Fibroblast of skin of right quadriceps (primary cell): Measurements from ENCODE around the gene FAM170B.

Source experiments
- DNase-seq: peaks from one replicate; pipeline ENCODE4 v3.0.0-alpha.2; 2013

Gene FAM170B

DNA sequence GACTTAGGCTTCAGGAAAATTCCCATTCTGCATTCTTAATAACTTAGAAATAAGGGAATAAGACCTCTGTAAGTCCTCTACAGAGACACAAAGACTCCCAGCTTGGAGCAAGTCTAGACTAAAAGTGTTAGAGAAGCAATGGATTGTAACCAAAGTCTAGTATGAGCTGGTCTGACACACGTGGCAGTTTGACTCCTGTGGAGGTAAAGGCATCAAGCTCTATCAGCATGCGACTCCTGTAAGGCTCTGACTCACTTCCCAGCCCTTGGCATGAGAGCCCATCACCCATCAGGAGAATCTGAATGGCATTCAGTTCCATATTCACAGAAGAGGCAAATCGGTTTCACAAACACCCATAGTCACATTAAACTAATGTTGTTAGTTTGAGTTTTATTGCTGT, 14.1 kb downstream of the FAM170B start:
- peak; percentile 52 for DNase-seq

DNA sequence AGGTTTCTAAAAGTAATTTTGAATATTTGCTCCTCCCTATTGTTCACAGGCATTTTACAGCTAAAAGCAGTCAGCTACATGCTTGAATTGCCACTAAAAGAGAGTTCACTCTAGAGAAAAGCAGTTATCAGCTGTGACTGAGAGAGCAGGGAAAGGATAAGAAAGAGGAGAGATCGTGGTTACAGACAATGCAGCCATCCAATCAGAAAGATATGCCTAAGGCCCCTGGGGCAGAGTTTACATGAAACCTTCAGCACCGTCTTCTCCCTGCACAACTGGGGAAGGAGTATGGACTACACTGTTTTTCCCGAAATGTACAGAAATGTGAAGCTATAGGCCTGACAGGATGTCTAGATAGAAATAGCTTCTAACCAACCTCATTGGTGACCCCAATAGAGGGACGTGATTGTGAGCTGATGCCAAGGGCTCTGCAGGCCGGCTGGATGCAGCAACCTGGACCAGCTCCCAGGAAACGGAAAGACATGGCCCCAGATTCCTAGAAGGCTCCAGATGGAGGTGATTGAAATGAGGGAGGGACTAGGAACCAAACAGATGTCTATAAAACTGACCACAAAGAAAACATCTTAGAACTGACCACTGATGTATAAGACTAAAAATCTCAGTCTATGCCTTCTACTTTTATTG, 15.3 kb downstream of the FAM170B start:
- no peak for DNase-seq

DNA sequence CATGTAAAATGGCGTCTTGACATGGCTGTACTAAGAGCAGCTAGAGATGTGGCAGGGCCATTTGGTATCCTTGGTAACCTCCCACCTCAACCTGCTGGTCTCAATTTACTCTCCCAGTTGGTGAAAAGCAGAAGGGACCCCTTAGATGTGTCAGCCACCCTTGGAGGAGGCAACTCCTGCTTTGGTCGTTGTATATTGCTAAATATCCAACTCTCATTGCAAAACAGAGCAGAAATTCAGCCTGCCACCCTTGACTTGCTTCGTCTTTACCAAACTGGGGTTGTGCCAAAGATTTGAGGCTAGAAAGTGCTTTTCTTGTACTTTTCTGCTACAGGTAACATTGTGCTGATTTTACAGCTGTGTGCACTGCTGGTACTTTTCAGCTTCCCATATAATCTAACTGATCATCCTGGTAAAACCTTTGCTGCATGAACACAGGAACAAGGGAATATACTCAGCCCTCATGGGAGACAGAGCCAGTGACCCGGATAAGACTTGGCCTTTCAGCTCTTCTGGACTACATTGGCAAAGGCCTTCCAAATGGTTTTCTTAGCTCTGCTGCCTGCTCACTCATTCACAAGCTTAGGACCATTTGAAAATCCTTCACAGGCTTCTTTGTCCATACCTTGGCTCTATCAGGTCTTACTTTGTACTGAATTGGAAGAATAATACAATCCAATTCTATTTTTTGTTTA, 16.3 kb downstream of the FAM170B start:
- no peak for DNase-seq

DNA sequence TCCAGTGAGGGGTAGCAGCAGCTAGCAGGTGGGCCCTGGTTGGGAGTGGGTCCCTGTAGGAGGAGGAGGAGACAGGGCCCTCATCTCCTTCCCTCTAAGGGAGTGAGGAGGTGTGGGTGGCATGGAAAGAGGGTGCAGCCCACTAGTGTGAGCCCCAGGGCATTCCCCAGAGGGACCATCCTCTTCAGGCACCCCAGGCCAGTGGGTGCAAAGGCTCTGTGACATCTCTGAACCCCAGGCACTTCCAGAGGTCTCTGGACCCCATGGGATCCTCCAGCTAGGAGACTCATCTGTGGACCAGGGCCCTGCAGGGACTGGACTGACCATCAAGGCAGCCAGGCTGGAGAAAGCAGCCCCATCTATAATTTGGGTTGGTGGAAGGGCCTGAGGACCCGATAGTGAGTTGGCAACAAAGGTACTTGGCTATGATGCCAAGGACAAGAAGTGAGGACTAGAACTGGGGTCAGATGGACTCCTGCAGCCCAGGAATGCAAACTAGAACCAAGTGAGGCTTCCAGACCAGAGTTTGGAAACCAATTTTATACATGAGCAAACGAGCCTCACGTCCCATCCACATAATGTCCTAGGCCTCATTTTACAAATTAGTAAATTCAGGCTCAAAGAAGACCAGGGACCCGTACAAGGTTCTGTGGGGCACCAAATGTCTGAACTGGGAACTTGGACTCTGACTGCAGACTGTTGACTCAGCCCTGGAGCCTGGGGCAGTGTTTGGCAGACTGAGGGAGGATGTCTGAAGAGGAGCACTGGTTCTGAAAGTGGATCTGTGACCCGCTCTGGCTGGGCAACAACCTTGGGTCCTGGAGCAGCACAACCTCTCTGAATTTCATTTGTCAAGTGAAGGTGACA, 17.1 kb downstream of the FAM170B start:
- DNase-seq: no peak

DNA sequence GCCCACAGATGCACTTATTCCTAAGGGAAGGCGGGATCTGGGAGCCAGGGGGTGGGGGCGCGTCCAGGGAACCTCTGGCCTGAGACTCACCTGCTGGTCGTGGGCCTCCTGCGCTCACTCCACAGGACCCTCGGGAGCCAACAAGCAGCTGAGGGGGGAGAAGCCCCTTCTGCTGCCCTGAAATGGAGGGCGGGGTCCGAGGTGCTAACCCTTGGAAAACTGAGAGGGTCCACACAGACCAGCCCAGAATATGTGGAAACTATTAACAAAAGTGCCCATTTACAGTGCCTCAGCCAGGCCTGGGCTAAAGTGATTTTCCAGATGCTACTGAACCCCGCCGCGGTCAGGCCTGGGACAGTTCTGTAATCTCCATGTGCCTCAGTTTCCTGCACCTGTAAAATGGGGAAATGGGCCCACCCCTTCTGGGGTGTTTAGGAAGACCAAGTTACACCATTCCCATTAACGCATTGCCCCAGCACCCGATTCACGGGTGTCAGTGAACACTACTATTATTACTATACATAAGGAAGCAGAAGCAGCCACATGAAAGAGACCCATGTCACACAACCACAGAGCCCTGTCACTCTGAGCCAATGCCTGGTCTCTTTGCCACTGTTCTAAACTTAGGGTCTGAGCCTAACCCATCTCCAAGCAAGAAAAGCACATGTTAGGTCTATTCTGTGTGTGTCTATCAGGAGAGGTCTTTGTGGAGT, 17.9 kb downstream of the FAM170B start:
- no peak for DNase-seq

DNA sequence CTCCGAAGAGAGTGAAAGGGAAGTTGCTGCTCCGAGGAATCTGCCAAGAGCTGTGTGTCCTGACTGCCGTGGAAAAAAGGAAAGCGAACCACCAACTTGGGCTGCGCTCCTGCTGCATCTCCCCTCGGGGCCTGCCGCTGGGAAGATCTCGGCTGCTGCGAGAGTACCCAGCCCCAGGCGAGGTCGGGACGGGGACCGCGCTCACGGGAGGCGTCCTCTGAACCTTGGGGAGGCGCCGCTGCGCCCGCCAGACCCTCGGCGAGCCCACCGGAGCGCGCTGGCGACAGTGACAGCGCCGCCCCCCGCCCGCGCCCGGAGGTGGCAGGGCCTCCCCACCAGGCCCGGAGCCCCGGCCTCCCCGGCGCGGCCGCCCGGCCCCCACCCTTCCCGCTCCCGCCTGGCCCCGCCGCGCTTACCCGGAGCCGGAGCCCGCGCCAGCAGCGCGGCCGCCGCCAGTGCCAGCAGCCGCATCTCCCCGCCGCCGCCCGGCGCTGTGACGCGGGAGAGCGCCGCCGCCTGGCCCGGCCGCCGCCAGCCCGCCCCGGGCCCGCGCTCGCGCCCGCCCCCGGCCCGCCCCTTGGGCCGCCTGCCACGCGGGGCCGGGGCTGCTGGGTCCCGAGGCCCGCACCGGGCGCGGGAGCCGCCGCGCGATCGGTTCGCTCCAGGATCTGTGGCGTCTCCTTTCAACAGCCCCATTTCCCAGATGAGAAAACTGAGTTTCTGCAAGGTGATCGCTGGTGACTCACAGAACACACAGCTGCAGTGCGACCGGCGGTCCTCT, 18.6 kb downstream of the FAM170B start, which contains the start of gene VSTM4:
Gene VSTM4 (minus strand): TSS at position 508 of the 781 bp plus-strand sequence. CDS start 37 bp downstream, at position 471.
- DNase-seq: peak; percentile 58

DNA sequence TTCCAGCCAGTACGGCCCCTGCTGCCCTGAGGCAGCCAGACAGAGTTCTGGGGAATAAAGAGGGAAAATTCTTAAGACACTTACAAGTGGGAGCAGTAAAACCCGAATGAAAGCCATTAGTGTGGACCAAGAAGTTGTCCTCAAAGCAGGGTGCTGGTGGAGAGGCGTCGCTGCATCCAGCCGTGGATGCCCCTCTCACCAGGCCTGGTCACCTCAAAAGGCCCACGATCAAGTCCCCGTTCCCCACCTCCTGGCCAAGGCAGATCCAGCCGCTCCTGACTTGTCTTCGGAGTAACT, 19.2 kb downstream of the FAM170B start:
- DNase-seq: no peak

DNA sequence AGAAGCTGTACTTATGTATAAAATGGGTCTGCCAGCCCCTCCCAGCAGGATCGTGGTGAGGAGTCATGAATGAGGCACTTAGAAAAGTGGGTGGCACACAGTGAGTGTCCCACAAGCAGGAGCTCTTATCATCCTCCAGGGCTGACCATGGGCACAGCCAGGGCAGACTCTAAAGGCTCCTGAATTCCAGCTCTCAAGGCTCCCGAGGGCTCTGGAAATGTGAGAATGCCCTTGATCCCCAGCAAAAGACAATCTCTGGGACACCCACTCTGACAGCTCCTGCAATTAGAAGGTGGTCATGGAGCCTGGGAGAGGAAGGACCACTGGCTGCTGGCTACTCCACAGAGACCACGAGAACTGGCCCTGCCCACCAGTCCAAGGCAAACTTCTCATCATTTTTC, 20.1 kb downstream of the FAM170B start:
- no peak for DNase-seq

DNA sequence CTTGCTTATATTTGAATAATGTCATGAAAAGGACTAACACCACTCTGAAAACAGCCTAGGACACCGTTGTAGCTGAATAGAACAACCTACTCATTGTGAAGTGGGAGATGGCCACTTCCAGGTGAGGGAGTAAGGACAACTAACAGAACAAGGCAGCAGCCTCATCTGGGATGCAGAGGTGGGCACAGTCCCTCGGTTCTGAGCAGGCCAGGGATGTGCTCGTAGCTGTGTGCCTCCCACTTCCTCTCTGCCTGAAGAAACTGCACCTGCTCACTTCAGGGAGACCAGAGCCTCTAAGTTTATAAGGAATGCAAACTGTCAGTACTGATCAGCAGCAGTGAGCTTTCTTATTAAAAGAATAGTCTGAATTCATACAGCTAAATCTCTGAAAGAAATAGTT, 21.0 kb downstream of the FAM170B start:
- DNase-seq: no peak

DNA sequence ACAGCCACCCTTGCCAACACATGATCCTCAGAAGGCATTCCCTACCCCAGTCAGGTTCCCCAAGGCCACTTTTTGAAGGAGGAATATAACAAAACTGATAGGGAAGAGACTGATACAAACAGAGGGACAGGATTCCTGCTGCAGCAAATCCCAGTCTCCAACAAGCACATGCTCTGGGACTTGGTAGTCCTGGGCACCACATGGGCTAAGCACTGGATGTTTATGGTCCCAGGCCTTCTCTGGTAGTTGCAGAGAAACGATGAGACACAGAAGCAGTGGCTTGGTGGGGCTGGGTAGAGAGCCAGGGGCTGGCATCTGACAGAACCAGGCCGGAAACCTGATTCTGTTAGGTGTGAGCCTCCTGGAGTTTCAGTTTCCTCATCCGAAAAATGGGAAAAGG, 21.7 kb downstream of the FAM170B start:
- no peak for DNase-seq

DNA sequence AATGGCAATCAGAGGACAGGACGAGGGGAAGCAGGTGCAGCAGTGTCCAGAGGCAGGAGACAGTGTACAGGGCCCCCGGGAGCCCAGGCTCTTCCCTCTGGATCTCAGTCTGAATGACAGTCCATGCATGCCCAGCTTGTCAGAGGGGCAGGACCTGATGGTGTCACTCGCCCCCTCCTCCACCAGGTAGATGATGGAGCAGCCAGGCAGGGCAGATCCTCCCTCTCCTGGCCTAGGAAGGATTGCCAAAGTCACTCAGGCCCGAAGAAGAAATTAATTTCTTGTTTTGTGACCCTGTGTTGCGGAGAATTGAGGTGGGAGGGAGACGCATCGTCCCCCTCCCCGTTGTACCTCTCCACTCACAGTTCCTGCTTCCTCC, 22.5 kb downstream of the FAM170B start:
- no peak for DNase-seq

DNA sequence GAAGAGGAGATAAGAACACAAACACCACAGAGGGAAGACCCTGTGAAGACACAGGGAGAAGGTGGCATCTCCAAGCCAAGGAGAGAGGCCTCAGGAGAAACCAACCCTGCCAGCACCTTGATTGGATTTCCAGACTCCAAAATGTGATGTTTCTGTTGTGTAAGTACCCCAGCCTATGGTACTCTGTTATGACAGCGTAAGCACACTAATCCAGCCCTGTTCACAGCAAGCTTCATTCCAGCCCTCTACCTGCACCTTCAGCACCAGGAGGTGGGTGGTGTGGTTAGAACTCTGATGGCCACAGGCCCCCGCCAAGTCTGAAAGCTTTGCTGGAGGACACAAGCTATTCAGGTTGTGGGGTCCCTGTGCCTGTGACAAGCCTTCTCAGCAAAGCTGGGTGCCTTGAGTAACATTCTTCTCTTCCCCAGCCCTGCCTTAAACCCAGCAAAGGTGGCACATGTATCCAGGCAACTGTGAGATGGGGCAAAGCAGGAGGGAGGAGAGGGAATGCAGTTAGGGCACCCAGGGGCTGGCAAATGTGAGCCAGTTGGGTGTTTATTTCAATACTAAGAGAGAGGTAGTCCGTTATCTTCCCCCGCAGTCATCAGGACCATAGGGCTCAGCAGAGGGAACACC, 23.0 kb downstream of the FAM170B start:
- no peak for DNase-seq

DNA sequence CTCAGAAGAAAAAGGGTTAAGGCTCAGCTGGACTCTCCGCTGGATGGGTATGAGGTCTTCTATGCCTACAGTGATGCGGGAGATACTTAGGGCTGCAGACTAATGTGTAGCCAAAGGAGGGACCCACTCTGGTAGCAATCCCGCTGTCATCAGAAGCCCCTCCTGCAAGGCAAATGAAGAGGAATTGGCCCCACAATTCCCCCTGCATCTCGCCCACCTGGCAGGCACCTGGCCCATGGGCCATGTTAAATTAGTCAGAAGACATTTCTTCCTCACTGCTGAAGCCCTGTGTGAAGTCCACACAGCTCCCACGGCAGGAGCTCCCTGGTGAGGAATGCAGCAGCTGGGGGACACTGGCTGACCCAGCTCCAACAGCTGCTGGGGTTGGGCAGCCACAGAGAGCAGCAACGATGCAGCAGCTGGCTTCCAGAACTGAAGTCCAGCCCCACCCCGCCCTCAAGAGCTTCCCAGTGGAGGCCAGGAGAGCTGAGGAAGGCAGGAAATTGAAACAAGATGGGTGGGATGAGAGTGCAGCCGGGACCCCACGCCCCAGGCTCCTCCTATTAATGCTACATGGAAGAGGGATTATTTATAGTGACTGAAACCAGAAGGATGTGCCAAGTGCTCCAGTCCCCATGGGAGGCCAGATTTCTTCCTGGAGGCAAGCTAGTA, 24.0 kb downstream of the FAM170B start:
- DNase-seq: peak; percentile 85

DNA sequence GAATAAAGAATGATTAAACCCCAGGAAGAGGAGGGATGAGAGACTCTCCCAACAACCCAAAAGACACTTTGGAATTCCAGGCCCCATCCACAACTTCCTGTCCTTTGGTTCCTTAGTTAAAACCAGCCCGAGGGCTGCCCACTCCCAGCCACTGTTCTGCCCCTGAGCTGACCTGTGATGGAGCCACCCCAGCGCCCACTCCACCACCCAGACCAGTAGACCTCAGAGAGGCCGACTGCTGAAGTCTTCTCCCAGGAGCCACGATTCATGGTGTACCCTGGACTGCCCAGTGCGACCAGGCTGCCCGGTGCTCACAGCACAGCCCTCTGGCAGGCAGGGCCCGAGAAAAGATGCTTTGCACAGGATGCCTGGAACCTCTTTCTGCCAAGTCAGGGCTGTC, 25.2 kb downstream of the FAM170B start:
- no peak for DNase-seq

DNA sequence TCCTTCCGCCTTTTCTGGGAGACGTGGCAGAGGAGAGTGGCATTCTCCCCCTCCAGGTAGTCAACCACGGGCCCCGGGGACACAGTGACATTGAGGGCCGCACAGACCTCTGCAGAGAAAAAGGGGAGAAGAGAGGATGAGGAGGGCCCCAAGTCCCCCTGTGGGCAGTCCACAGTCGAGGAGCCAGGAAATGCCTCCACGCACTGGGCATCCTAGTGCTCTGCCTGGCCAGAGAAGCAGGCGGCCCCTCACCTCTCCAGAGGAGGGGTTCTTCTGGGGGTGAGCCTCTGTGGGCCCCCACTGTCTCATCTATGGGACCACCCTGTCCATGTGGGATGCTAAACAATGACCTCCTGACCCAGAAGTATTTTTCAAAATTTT, 25.9 kb downstream of the FAM170B start:
- DNase-seq: no peak

DNA sequence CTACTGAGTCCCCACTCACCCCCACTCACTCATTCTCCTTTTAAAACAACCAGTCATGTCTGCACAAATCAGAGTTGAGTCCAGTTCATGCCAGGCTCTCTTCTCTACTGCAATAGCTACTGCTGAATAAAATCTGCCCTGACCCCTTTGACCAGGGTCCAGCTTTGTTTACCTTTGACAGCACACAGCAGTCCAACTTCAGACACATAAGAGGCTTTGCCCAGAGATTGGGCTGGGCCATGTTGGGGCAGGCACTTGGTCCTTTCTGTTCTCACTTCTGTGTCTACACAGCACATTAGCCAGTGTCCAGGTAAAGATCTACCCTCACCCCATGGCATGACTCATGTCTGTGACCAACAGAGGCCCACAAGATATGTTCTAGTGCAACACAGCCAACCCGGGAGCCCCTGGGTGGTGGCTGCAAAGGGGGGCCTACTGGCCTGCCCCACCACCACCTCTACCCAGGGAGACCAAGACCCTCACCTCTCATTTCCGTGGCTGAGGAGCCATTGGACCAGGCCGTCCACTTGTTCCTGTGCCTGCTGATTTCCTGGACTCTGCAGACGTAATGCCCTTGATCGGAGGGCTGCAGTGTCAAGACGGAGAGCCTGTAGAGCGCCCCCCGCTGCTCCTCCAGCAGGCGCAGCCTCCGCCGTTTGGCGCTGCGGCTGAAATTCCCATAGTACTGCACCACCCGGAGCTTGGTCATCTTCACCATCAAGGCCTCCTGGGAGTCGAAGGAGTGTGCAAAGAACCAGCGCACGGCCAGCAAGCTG, 26.5 kb downstream of the FAM170B start:
- DNase-seq: no peak

DNA sequence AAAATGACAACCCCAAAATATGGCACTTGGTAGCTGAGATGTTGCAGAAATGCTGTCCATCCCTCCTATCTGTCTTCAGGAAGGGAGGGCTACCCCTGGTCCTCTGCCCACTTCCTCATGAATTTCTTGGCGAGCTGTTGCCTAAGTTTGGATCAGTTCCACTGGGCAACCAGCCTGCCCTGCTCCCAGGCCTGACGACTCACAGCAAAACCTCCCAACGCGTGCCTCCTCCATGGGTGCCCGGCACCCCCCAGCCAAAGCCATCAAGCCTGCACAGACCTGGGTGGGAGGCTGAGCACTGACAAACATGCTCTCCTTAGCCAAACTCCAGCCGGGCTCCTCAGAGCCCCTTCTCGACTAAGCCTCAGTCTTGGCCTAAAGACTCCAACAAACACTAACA, 27.4 kb downstream of the FAM170B start:
- DNase-seq: no peak

DNA sequence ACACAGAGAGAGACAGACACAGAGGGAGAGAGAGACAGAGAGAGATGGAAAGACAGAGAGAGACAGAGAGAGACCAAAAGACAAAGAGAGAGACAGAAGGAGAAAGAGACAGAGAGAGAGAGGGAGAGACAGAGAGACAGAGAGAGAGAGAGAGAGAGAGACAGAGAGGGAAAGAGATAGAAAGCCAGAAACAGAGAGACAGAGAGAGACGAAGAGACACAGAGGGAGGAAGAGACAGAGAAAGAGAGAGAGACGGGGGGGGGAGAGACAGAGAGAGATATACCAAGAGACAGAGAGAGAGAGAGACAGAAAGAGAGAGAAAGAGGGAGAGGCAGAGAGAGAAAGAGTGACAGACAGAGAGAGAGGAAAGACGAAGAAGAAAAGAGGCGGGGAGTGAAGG, 28.7 kb downstream of the FAM170B start:
- no peak for DNase-seq

DNA sequence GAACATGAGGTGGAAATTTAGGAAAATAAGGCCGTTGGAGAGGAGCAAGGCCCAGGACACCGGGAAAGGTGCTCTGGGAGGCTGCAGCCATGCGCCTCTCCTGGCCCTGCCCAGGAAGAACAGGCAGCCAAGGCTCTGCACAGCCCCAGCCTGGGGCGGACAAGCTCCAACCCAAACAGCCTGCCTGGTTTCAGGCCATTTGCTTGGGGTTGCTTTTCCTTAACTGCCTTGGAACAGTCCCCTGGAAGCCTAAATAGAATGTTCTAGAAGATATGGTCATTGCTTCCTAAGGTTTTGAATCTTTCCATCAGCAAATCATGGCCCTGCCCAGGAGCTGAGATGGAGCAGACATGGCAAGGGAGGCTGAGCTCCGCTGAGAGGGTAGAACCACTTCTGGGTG, 29.5 kb downstream of the FAM170B start:
- DNase-seq: no peak

DNA sequence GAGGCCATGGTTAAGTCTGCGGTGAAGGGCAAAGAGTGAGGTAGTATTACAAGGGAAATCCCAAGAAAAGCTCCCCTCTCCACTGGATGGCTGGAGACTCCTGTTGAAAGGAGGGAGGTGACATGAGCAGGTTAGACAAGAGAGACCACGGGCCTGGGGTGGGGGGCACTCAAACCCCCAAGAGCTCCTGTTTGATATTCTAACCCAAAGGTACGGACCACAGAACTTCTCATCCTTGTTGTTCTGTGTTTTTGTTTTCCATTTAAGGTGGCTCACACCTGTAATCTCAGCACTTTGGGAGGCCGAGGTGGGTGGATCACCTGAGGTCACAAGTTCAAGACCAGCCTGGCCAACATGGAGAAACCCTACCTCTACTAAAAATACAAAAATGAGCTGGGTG, 30.1 kb downstream of the FAM170B start:
- no peak for DNase-seq

DNA sequence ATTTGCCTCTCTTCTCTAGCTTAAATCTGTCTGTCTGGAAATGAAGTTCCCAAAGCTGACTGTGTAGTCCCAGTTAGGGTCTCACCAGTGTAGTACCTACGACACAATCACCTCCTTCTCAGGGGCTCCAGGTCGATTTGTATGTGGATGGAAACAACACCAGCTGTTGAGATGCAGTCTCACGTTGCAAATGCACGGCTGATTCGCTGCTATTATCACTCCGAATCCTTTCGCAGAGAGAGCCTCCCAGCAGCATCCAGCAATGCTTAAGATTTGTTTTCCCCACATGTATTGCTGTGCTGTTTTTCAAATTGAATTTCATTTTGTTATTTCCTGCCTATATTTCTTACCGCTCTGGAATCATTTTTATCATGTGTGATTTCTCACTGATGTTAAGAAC, 34.8 kb downstream of the FAM170B start:
- no peak for DNase-seq
